Testis (tissue), 2 donors: ENCODE data around the gene RFTN2.

ENCODE experiments used
- CTCF ChIP-seq, 3 experiments: fragments of 450-650 bp in 2 of 3; fragments of 200-600 bp in 1 of 3; sonication (generic) in 1 of 3; IDR thresholded peaks; one replicate each; pipeline ENCODE4 v1.5.1; 2016 to 2019; ENCODE audit warnings: antibody characterized with exemption in 3 of 3, mild to moderate bottlenecking in 2 of 3, moderate library complexity in 1 of 3
- POLR2A ChIP-seq: fragments of 450-650 bp; IDR thresholded peaks from one replicate; pipeline ENCODE4 v1.6.1; 2017; ENCODE audit warnings: antibody characterized with exemption, mild to moderate bottlenecking, moderate library complexity

- TF ChIP-seq CTCF (IDR thresholded peaks at IDR 0.05): no peak
- TF ChIP-seq POLR2A: no peak
These were observed 69.2 kb downstream of the RFTN2 start for GRCh38 chr2:197606180-197606579.
